Right cardiac atrium (tissue), 5 donors: ENCODE measurements around the gene ARL14EP. TPM values are rescaled to one million over a fixed set of nuclear protein-coding genes. Genes with fewer than 3 reads are reported as not detected.

Experiments used
- ATAC-seq, 2 donors: fragments of 200-7000 bp; cut with Tn5 transposase; one replicate each; pipeline versions ENCODE4 v1.8.0 to v1.9.1; 2020; ENCODE audit warnings: moderate library complexity in 2 of 2, mild to moderate bottlenecking in 1 of 2
- DNase-seq, 3 donors: peaks; one replicate each; pipeline ENCODE4 v3.0.0-alpha.2; 2020
- H3K27ac ChIP-seq: one replicate; pipeline ENCODE4 v1.5.1; 2013; ENCODE audit warnings: mild to moderate bottlenecking, low read length, control low read depth, moderate library complexity
- H3K27me3 ChIP-seq: one replicate; pipeline ENCODE4 v1.6.1; 2013; ENCODE audit not compliant: control insufficient read depth, insufficient read depth
- H3K4me1 ChIP-seq: one replicate; pipeline ENCODE4 v1.6.1; 2013; ENCODE audit warnings: low read length; ENCODE audit not compliant: control insufficient read depth, insufficient read depth
- H3K4me3 ChIP-seq: one replicate; pipeline ENCODE4 v1.5.1; 2013; ENCODE audit warnings: low read length, control low read depth
- H3K9me3 ChIP-seq: one replicate; pipeline ENCODE4 v1.6.1; 2013; ENCODE audit warnings: low read length; ENCODE audit not compliant: control insufficient read depth
- WGBS: extraction: QIAGEN DNeasy Blood & Tissue Kit; methylation state at CpG from one replicate; pipeline ENCODE4 v1.1.7; 2013; 5-methylcytosine and 5-hydroxymethylcytosine counted together
- intact Hi-C, 4 donors: fragments of 100-400 bp; cut with DNase I; formaldehyde crosslinking; loops; one replicate each; pipeline versions ENCODE4 v1.11.0 to v1.14.0; 2022 to 2023
- polyA plus RNA-seq: library from polyadenylated mRNA; stranded (reverse); fragments of 200-250 nt; gene quantifications from one replicate; pipeline ENCODE4 v1.2.3, GENCODE V29; 2013
- total RNA-seq, 4 donors: library from RNA; stranded (reverse); fragmentation: NEBNext Ultra II Directional; extraction: Animal tissue kit (Norgen Biotek cat#: 25700); gene quantifications; one replicate each; pipeline ENCODE4 v1.2.1, GENCODE V29; 2021
- donor health status: healthy with polysubstance abuse.
- donor health status: DM: no; HTN: yes; CAD: no.
- donor health status: DM: no; HTN: no; CAD: no.
- donor health status: DM: no; HTN: yes; CAD: no; lungs with severe emphysema.
- donor health status: DM: yes; HTN: yes; CAD: no.

The ARL14EP gene
- total and polyA plus RNA-seq, 5 donors: 16.5 to 34.5 (median 29.9) TPM

GRCh38 chr11:30380846-30381245, 57.9 kb downstream of the ARL14EP start:
- intact Hi-C loops: no loop called here
- no peak for ATAC-seq
- H3K4me1 ChIP-seq: no peaks in the 10 kb centered on the region
- H3K9me3 ChIP-seq: no peaks in the 10 kb centered on the region
- no peak for DNase-seq
- H3K27ac ChIP-seq: no peak overlapping the region
- H3K4me3 ChIP-seq: no peak overlapping the region
- H3K27me3 ChIP-seq: no peaks in the 10 kb centered on the region

GRCh38 chr11:30381879-30382278, 59.0 kb downstream of the ARL14EP start:
- H3K27me3 ChIP-seq: no peaks in the 10 kb centered on the region
- no peak overlapping the region for H3K27ac ChIP-seq
- ATAC-seq: no peak
- no peaks in the 10 kb centered on the region for H3K4me1 ChIP-seq
- no peak for DNase-seq
- WGBS: 77% methylated on average over 2 of the region's 2 CpGs
- H3K9me3 ChIP-seq: no peaks in the 10 kb centered on the region
- no peak overlapping the region for H3K4me3 ChIP-seq
- intact Hi-C loops: no loop called here

Other genes starting within 250 kb of the ARL14EP start
- not detected for gene FSHB, start 92.1 kb upstream of the ARL14EP start, total RNA-seq
- not detected for gene FSHB, start 92.1 kb upstream of the ARL14EP start, polyA plus RNA-seq